Measurements from ENCODE around the gene OR4N2. TPM values are rescaled to one million over a fixed set of nuclear protein-coding genes. Genes with fewer than 3 reads are reported as not detected.
A peak's percentile ranks its signal among the peaks of the same experiment; 100 is the strongest.
"Not testable (repeated sequence)": the region's sequence is repeated elsewhere in the genome, so short reads cannot be mapped to it uniquely, and the experiment has no call there.

Gene OR4N2
- total RNA-seq, 4 donors from 2014 or later, result not detected

DNA sequence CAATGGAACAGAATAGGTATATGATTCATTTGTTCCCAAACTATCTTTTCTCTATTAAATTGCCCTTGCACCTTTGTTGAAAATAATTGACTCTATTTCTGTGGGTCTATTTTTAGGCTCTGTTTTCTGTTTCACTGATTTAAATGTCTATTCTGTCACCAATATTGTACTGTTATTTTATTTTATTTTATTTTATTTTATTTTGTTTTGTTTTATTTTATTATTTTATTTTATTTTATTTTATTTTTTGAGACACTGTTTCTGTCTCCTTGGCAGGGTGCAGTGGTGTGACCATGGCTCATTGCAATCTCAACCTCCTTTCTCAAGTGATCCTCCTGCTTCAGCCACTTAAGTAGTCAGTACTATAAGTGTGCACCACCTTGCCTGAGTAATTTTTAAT is 34.9 kb downstream of the OR4N2 start:
- no peak for DNase-seq (ENCODE audit: extremely low spot score)
- Histone ChIP-seq H3K27ac (replicated peaks in 1 of 4) (no peak overlapping the region), H3K4me1 (no peaks in the 10 kb centered on the region), H3K9me3 (peaks cover 0 to 27% (median 12%) of the 10 kb centered on the region in 4 donors), H3K36me3 (no peaks in the 10 kb centered on the region), H3K27me3 (peaks cover 0 to 8% (median 0%) of the 10 kb centered on the region in 4 donors), H3K4me3 (no peak overlapping the region)
- TF ChIP-seq EP300 (IDR thresholded peaks at IDR 0.05) (no peak), POLR2AphosphoS5 (IDR thresholded peaks at IDR 0.05) (no peak), POLR2A (IDR thresholded peaks at IDR 0.05; ENCODE audit: low read depth) (no peak)
- TF ChIP-seq, protein P1, sequence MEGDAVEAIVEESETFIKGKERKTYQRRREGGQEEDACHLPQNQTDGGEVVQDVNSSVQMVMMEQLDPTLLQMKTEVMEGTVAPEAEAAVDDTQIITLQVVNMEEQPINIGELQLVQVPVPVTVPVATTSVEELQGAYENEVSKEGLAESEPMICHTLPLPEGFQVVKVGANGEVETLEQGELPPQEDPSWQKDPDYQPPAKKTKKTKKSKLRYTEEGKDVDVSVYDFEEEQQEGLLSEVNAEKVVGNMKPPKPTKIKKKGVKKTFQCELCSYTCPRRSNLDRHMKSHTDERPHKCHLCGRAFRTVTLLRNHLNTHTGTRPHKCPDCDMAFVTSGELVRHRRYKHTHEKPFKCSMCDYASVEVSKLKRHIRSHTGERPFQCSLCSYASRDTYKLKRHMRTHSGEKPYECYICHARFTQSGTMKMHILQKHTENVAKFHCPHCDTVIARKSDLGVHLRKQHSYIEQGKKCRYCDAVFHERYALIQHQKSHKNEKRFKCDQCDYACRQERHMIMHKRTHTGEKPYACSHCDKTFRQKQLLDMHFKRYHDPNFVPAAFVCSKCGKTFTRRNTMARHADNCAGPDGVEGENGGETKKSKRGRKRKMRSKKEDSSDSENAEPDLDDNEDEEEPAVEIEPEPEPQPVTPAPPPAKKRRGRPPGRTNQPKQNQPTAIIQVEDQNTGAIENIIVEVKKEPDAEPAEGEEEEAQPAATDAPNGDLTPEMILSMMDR (IDR thresholded peaks at IDR 0.05), result no peak
- intact Hi-C loops (cut with DNase I), result no loop called here

DNA sequence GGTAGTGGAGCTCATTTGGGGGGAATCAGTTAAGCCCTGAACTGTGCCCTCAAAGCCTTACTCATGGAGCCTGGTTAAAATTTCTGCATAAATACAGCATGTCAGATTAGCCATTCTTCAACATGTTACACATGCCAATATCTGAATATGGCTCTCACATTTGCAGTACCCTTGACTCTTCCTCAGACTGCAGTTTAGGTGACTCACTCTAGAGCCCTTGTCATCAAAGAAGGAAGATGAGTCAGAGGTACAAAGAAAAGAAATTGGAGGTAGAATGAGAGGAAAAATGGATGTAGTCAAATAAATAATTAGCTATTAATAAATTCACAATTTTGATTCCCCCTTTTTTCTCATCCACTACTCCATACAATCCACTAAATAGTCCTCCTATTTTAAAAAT is 47.8 kb downstream of the OR4N2 start:
- TF ChIP-seq, protein P1 (IDR thresholded peaks at IDR 0.05), result no peak
- TF ChIP-seq POLR2A (IDR thresholded peaks at IDR 0.05; ENCODE audit: low read depth), result no peak
- no peak for TF ChIP-seq POLR2AphosphoS5 (IDR thresholded peaks at IDR 0.05)
- no peak for TF ChIP-seq EP300 (IDR thresholded peaks at IDR 0.05)
- H3K4me3 ChIP-seq, result no peak overlapping the region
- intact Hi-C loops (cut with DNase I), result no loop called here

DNA sequence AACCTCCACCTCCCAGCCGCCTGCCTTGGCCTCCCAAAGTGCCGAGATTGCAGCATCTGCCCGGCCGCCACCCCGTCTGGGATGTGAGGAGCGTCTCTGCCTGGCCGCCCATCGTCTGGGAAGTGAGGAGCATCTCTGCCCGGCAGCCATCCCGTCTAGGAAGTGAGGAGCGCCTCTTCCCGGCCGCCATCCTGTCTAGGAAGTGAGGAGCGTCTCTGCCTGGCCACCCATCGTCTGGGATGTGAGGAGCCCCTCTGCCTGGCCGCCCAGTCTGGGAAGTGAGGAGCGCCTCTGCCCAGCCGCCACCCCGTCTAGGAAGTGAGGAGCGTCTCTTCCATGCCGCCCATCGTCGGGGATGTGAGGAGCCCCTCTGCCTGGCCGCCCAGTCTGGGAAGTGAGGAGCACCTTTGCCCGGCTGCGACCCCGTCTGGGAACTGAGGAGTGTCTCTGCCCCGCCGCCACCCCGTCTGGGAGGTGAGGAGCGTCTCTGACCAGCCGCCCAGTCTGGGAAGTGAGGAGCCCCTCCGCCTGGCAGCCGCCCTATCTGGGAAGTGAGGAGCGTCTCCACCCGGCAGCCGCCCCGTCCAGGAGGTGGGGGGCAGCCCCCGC is 62.6 kb downstream of the OR4N2 start:
- 93% methylated on average over 26 of the region's 39 CpGs for WGBS
- DNase-seq (ENCODE audit: extremely low spot score); intact Hi-C loops (cut with DNase I): not testable (repeated sequence)

More for the DNA sequence above, 47.8 kb downstream of the OR4N2 start:
- H3K4me1 ChIP-seq, result no peaks in the 10 kb centered on the region
- no peak overlapping the region for H3K27ac ChIP-seq (replicated peaks in 1 of 4)
- H3K27me3 ChIP-seq, result no peaks in the 10 kb centered on the region
- no peak for DNase-seq (ENCODE audit: extremely low spot score)
- peaks cover 0 to 3% (median 0%) of the 10 kb centered on the region in 4 donors for H3K9me3 ChIP-seq
- H3K36me3 ChIP-seq, result no peaks in the 10 kb centered on the region

DNA sequence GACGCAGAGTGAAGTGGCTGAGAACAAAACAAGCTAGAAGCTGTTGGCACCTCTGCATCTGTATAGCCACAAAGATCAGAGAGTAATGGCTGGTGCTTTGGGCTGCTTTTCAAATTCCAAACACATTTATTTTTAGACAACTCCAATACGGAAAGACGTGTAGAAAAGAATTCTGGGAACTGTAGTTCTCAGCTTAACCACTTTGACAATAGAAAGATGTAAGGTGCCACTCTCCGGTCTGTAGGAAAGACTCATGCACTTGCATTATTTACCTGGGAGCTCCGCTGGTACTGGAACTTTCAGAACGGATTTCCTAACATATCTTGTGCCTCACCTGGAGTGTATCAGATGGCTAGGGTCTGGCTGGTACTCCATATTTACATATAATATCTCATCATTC is 69.6 kb downstream of the OR4N2 start:
- Histone ChIP-seq H3K4me1 (no peaks in the 10 kb centered on the region), H3K36me3 (no peaks in the 10 kb centered on the region), H3K27me3 (peaks cover 0 to 4% (median 0%) of the 10 kb centered on the region in 4 donors), H3K9me3 (no peaks in the 10 kb centered on the region), H3K27ac (replicated peaks in 1 of 4) (no peak overlapping the region), H3K4me3 (no peak overlapping the region)
- intact Hi-C loops (cut with DNase I), result no loop called here
- TF ChIP-seq POLR2AphosphoS5 (IDR thresholded peaks at IDR 0.05), result no peak
- WGBS, result 22% methylated on average over 6 of the region's 6 CpGs
- no peak for DNase-seq (ENCODE audit: extremely low spot score)

More for the DNA sequence above, 62.6 kb downstream of the OR4N2 start:
- not testable (repeated sequence) for H3K9me3 ChIP-seq; H3K27ac ChIP-seq (replicated peaks in 1 of 4); H3K4me3 ChIP-seq; H3K36me3 ChIP-seq; H3K4me1 ChIP-seq; H3K27me3 ChIP-seq

DNA sequence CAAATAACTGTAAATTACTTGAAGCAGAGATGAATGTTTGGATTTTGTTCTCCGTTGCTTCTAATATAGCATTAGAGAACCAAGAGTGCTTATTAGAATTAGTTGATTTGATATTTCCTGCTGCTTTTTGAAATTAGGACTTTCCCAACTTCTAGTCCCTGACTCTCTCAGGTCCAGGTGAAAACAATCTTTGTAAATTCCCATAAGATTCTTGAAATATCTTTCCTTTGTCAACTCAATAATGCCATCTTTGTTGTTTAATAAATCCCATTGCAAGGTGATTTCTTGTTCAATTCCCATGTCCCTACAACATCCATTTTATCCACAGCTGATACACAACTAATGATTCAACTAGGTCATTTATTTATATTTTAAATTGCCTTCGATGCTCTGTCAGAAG is 71.3 kb downstream of the OR4N2 start, which contains the start of gene OR4K2:
Gene OR4K2, plus strand, starts transcription at position 301 of the 400 bp plus-strand sequence. CDS start 1,126 bp downstream, outside the sequence.
- DNase-seq (ENCODE audit: extremely low spot score), result no peak
- intact Hi-C loops (cut with DNase I), result no loop called here
- no peaks in the 10 kb centered on the region for H3K4me1 ChIP-seq
- WGBS, result 67% methylated on average over 2 of the region's 2 CpGs
- no peaks in the 10 kb centered on the region for H3K36me3 ChIP-seq
- H3K27me3 ChIP-seq, result peaks cover 0 to 4% (median 0%) of the 10 kb centered on the region in 4 donors
- H3K4me3 ChIP-seq, result no peak within 1 kb of the TSS
- H3K9me3 ChIP-seq, result no peaks in the 10 kb centered on the region
- no peak for TF ChIP-seq POLR2A (IDR thresholded peaks at IDR 0.05; ENCODE audit: low read depth)
- no peak within 1 kb of the TSS for H3K27ac ChIP-seq (replicated peaks in 1 of 4)

DNA sequence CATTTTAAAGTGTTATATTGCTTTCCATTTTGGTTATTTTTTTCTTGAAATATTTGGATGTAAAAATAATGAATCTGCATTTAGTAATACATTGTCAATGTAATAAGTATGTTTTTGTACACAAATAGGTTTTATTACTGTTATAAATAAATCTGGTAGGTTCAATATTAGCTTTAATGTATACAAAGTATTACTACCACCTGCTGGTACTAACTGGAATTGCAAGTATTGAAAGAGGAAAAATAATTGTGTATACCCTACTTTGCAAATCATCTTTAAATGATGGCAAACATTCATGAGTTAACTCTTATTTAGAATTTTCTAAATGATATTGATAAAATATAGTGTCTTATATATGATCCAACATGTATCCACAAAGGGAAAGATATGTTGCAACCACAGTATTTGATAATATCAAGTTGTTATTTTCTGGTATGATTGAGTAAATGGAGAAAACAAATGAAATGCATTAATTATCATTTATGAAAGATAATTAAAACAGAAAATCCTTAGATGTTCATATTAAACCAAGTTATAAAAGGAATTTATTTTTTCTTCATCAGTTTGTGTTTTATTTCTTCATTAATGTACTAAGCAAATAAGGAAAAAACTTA is 74.6 kb downstream of the OR4N2 start:
- Histone ChIP-seq H3K27me3 (peaks cover 0 to 4% (median 0%) of the 10 kb centered on the region in 4 donors), H3K4me1 (no peaks in the 10 kb centered on the region), H3K4me3 (no peak overlapping the region), H3K9me3 (no peaks in the 10 kb centered on the region), H3K36me3 (no peaks in the 10 kb centered on the region), H3K27ac (replicated peaks in 1 of 4) (no peak overlapping the region)
- intact Hi-C loops (cut with DNase I), result no loop called here
- TF ChIP-seq, protein P1 (IDR thresholded peaks at IDR 0.05), result peak in 2 of 3 experiments; percentile 33 to 36
- TF ChIP-seq EP300 (IDR thresholded peaks at IDR 0.05), result no peak
- no peak for DNase-seq (ENCODE audit: extremely low spot score)

Other genes starting within 250 kb of the OR4N2 start
- gene OR11H2, start 89.9 kb upstream of the OR4N2 start, total RNA-seq, result not detected
- gene OR4Q3, start 60.2 kb upstream of the OR4N2 start, total RNA-seq, result not detected
- not detected for gene OR4M1, start 30.3 kb upstream of the OR4N2 start, total RNA-seq
- not detected for gene OR4K2, start 71.4 kb downstream of the OR4N2 start, total RNA-seq
- gene OR4K5, start 116.8 kb downstream of the OR4N2 start, total RNA-seq, result not detected
- gene OR4K1, start 127.1 kb downstream of the OR4N2 start, total RNA-seq, result not detected
- gene OR4K15, start 171.8 kb downstream of the OR4N2 start, total RNA-seq, result not detected
- not detected for gene OR4Q2, start 198.4 kb downstream of the OR4N2 start, total RNA-seq
- not detected for gene OR4K14, start 215.5 kb downstream of the OR4N2 start, total RNA-seq
- not detected for gene OR4K13, start 232.3 kb downstream of the OR4N2 start, total RNA-seq

All from esophagus muscularis mucosa (tissue), 4 donors.